ENCODE measurements around the gene ABHD4. TPM values are rescaled to one million over a fixed set of nuclear protein-coding genes. Genes with fewer than 3 reads are reported as not detected.
A peak's percentile ranks its signal among the peaks of the same experiment; 100 is the strongest.

The ABHD4 gene
- total RNA-seq, 6 experiments from 2014 or later: 12.7 to 38.1 (median 18.5) TPM

DNA sequence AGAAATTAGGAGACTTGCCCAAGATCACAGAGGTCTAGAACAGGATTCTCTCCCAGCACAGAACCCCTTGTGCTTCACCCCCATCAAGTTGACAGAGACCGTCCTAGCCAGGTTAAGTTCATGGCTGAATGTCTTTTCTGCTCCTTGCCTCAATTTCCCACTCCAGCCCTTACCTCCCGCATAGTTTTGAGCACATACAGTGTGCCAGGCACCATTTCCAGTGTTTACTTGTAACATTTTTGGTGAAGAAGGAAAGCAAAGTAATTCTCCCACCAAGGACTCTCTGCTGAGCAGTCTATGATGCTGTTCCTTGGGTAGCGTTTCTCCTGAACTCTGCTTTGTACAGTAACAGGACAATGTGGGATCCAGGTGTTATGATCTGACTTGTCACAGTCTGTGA is 1.2 kb downstream of the ABHD4 start:
- Histone ChIP-seq H3K27me3 (no peaks in the 10 kb centered on the region), H3K36me3 (peaks cover 0 to 30% (median 13%) of the 10 kb centered on the region in 4 donors), H3K4me3 (peak overlapping the region; percentile 73 to 96 (median 85)), H3K4me1 (peaks cover 0 to 20% (median 4%) of the 10 kb centered on the region in 4 donors), H3K27ac (peak overlapping the region; percentile 86 to 94 (median 92)), H3K9me3 (no peaks in the 10 kb centered on the region)
- no peak for TF ChIP-seq CTCF (IDR thresholded peaks at IDR 0.05)
- no peak for TF ChIP-seq POLR2A (IDR thresholded peaks at IDR 0.05)
- intact Hi-C loops (cut with DNase I): no loop called here
- ATAC-seq (no peak), DNase-seq (no peak)
- WGBS (ENCODE audit: insufficient coverage, low coverage, low lambda C conversion rate, missing lambda C conversion rate): 100% methylated on average over 1 of the region's 3 CpGs

GRCh38 chr14:22600027-22600426 is 1.9 kb downstream of the ABHD4 start:
- Histone ChIP-seq H3K36me3 (peaks cover 0 to 37% (median 17%) of the 10 kb centered on the region in 4 donors), H3K4me3 (no peak overlapping the region), H3K27me3 (no peaks in the 10 kb centered on the region), H3K9me3 (no peaks in the 10 kb centered on the region), H3K4me1 (peaks cover 0 to 20% (median 4%) of the 10 kb centered on the region in 4 donors), H3K27ac (no peak overlapping the region)
- intact Hi-C loops (cut with DNase I): no loop called here
- ATAC-seq (no peak), DNase-seq (no peak)
- TF ChIP-seq POLR2A (IDR thresholded peaks at IDR 0.05) (no peak), CTCF (IDR thresholded peaks at IDR 0.05) (no peak)

DNA sequence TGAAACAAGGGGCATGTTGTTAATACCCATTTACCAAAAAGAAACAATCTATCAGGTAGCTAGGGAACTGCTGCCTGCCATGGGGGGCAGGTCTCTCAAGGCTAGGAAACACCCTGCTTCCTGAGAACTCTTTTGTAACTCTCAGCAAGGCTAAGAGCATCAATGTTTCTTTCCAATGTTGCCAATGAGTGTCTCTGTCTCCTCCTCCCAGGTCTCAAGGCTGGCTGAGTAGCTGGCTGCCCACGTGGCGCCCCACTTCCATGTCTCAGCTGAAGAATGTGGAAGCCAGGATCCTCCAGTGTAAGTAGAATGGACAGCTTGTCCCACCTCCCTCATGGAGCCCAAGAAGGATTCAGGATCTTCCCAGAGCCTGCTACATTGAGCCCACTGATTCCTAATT is 3.4 kb downstream of the ABHD4 start:
- Histone ChIP-seq H3K27ac (no peak overlapping the region), H3K4me1 (peaks cover 0 to 20% (median 4%) of the 10 kb centered on the region in 4 donors), H3K9me3 (no peaks in the 10 kb centered on the region), H3K27me3 (no peaks in the 10 kb centered on the region), H3K4me3 (no peak overlapping the region), H3K36me3 (peaks cover 0 to 51% (median 24%) of the 10 kb centered on the region in 4 donors)
- no peak for ATAC-seq
- WGBS (ENCODE audit: insufficient coverage, low coverage, low lambda C conversion rate, missing lambda C conversion rate): no CpG with 5 or more reads among the region's 2 CpGs
- no peak for DNase-seq
- TF ChIP-seq CTCF (IDR thresholded peaks at IDR 0.05) (no peak), POLR2A (IDR thresholded peaks at IDR 0.05) (no peak)
- intact Hi-C loops (cut with DNase I): no loop called here

- no peak for DNase-seq
- H3K4me3 ChIP-seq: no peak overlapping the region
- peaks cover 0 to 56% (median 26%) of the 10 kb centered on the region in 4 donors for H3K36me3 ChIP-seq
- H3K9me3 ChIP-seq: no peaks in the 10 kb centered on the region
- H3K27me3 ChIP-seq: no peaks in the 10 kb centered on the region
- TF ChIP-seq CTCF (IDR thresholded peaks at IDR 0.05) (no peak), POLR2A (IDR thresholded peaks at IDR 0.05) (no peak)
- intact Hi-C loops (cut with DNase I): no loop called here
- no peak overlapping the region for H3K27ac ChIP-seq
- WGBS (ENCODE audit: insufficient coverage, low coverage, low lambda C conversion rate, missing lambda C conversion rate): 74% methylated on average over 5 of the region's 5 CpGs
- ATAC-seq: no peak
- peaks cover 0 to 20% (median 4%) of the 10 kb centered on the region in 4 donors for H3K4me1 ChIP-seq
These were observed 3.9 kb downstream of the ABHD4 start for GRCh38 chr14:22601996-22602395.

GRCh38 chr14:22602862-22603261 is 4.8 kb downstream of the ABHD4 start:
- Histone ChIP-seq H3K9me3 (no peaks in the 10 kb centered on the region), H3K4me1 (peaks cover 0 to 17% (median 4%) of the 10 kb centered on the region in 4 donors), H3K36me3 (peaks cover 0 to 65% (median 29%) of the 10 kb centered on the region in 4 donors), H3K27ac (no peak overlapping the region), H3K4me3 (no peak overlapping the region), H3K27me3 (no peaks in the 10 kb centered on the region)
- intact Hi-C loops (cut with DNase I): no loop called here
- DNase-seq: no peak
- ATAC-seq: no peak
- TF ChIP-seq POLR2A (IDR thresholded peaks at IDR 0.05) (no peak), CTCF (IDR thresholded peaks at IDR 0.05) (no peak)
